Kidney tubule cell (primary cell): Measurements from ENCODE around the gene ZNF790.

Experiments
- DNase-seq: peaks from one replicate; pipeline ENCODE4 v3.0.0-alpha.2; 2018; ENCODE audit warnings: low spot score

Gene ZNF790

DNA sequence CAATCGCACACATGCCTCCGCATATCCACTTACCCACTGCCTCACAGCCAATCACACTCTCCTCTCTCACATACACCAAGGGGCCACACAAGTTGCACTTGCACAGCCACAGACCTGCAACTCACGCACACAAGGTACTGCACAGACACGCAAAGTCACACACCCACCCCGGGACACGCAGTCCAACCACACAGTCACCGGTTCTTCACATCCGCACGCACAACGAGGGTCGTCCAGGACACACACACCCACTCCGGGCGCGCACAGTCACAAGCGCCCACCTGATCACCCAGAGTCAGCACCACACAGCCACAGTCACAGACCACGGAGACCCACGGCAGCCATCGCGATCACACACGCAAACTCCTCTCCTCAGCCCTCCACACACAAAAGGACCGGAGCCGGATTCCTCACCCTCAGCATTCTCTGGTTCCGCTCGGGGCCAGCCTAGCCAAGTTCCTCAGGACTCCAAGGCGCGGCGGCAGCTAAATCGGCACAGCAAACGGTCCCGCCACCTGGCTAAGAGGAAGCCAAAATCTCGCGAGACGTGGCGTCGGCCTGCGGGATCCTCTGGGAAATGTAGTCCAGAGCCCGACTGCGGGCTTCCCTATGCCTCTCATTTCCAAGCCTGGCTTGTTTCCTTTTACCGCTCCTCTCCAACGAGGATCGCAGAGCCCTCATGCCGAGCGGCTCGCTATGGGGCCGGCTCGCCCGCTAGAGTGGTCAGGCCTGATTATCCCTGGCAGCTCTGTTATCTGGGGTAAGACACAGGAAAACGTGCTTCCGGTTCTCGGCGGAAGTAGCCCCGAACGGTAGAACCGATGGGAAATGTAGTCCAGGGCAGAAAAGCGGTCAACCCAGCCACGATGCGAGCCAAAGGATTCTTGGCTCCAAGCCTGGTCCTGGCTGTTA is 65.6 kb downstream of the ZNF790 start, which contains the start of gene ZNF850:
Gene ZNF850 (minus strand): TSS at position 497 of the 912 bp plus-strand sequence. CDS start 10,201 bp downstream, outside the sequence.
- DNase-seq = peak; percentile 94

DNA sequence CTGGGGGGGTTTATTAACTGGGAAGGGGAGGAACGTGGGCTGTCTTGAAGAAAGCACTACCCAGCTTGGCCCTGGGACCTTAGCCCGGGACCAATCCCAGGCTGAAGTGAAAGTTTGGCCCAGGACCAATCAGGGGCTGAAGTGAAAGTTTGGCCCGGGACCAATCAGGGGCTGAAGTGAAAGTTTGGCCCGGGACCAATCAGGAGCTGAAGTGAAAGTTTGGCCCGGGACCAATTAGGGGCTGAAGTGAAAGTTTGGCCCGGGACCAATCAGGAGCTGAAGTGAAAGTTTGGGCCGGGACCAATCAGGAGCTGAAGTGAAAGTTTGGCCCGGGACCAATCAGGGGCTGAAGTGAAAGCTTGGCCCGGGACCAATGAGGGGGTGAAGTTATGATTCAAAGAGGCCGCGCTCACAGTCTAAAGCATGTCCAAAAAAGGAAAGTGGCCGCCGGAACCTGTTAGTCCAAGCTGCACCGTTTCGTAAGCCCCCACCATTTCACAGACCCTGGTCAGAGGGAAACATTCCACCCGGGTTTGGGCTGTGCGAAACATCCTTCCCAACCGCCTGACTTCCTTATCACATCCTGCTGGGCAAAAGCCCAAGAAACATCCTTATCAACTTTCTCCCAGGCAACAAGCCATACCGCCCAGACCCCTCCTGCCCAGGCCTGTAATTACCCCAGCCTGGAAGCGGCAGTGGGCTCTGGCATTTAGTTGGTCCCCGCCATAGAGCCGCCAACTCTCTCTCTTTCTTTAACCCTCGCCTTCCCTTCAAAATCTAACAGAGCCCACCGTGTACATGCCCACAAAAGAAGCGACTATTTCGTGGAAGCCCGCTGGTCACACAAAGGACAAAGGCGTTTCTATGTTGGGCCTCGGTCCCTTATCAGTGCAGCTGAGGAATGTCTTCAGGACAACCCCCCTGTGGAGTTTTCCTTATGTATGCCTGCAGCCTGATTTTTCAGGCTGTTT is 66.6 kb downstream of the ZNF790 start:
- DNase-seq = peak; percentile 77
